GM21576 (cell line): ENCODE measurements around the gene HHAT.
A peak's percentile ranks its signal among the peaks of the same experiment; 100 is the strongest.

Experiments used
- ATAC-seq: cut with Tn5 transposase; IDR thresholded peaks from one replicate; pipeline ENCODE4 v1.9.1; 2021; ENCODE audit warnings: mild to moderate bottlenecking, moderate library complexity; ENCODE audit not compliant: unreplicated experiment

Gene HHAT

GRCh38 chr1:210586771-210587170 is 258.1 kb downstream of the HHAT start:
- ATAC-seq = no peak

- no peak for ATAC-seq
Measured at GRCh38 chr1:210587566-210587965, 258.9 kb downstream of the HHAT start.

GRCh38 chr1:210588357-210588756 is 259.7 kb downstream of the HHAT start:
- ATAC-seq = no peak

GRCh38 chr1:210588946-210589345 is 260.2 kb downstream of the HHAT start:
- ATAC-seq = no peak

GRCh38 chr1:210591214-210591613 is 262.5 kb downstream of the HHAT start:
- ATAC-seq = no peak

- ATAC-seq = no peak
Measured at GRCh38 chr1:210594605-210595004, 265.9 kb downstream of the HHAT start.

GRCh38 chr1:210596641-210597040 is 267.9 kb downstream of the HHAT start:
- ATAC-seq = no peak

GRCh38 chr1:210597555-210598134 is 268.9 kb downstream of the HHAT start:
- ATAC-seq = peak; percentile 88

GRCh38 chr1:210598135-210598652 is 269.5 kb downstream of the HHAT start:
- no peak for ATAC-seq

- ATAC-seq = no peak
Measured at GRCh38 chr1:210600421-210601159, 271.9 kb downstream of the HHAT start.

- ATAC-seq = no peak
Measured at GRCh38 chr1:210603123-210603522, 274.4 kb downstream of the HHAT start.

- ATAC-seq = no peak
Measured at GRCh38 chr1:210605099-210605498, 276.4 kb downstream of the HHAT start.

- ATAC-seq = no peak
Measured at GRCh38 chr1:210607361-210607760, 278.7 kb downstream of the HHAT start.

GRCh38 chr1:210608767-210609166 is 280.1 kb downstream of the HHAT start:
- no peak for ATAC-seq

- no peak for ATAC-seq
Measured at GRCh38 chr1:210616356-210616755, 287.7 kb downstream of the HHAT start.

- ATAC-seq = no peak
Measured at GRCh38 chr1:210617293-210617692, 288.6 kb downstream of the HHAT start.

- ATAC-seq = no peak
Measured at GRCh38 chr1:210618369-210618768, 289.7 kb downstream of the HHAT start.

- no peak for ATAC-seq
Measured at GRCh38 chr1:210620867-210621488, 292.3 kb downstream of the HHAT start.

- no peak for ATAC-seq
Measured at GRCh38 chr1:210621712-210622111, 293.0 kb downstream of the HHAT start.

- ATAC-seq = no peak
Measured at GRCh38 chr1:210624722-210625121, 296.0 kb downstream of the HHAT start.

GRCh38 chr1:210625715-210626114 is 297.0 kb downstream of the HHAT start:
- no peak for ATAC-seq

- no peak for ATAC-seq
Measured at GRCh38 chr1:210626341-210626740, 297.6 kb downstream of the HHAT start.
